PC-9 (cell line): ENCODE measurements around the gene ADI1. TPM values are rescaled to one million over a fixed set of nuclear protein-coding genes. Genes with fewer than 3 reads are reported as not detected.
"Not testable (repeated sequence)": the region's sequence is repeated elsewhere in the genome, so short reads cannot be mapped to it uniquely, and the experiment has no call there.

Experiments used
- BruUV-seq: library from RNA; stranded (reverse); fragments of 400-500 nt; replicated peaks from 2 replicates; lab custom pipeline; 2021; lab: Mats Ljungman, UMichigan
- CTCF ChIA-PET: fragments of 300-600 bp; sonication (Branson Sonifier 250); formaldehyde crosslinking; loops from one replicate; lab custom pipeline; 2022; ENCODE audit warnings: antibody characterized with exemption; lab: Charles Lee
- POLR2A ChIA-PET: fragments of 300-600 bp; sonication (Branson Sonifier 250); formaldehyde crosslinking; loops from one replicate; lab custom pipeline; 2022; ENCODE audit warnings: antibody characterized with exemption; ENCODE audit not compliant: unreplicated experiment; lab: Charles Lee
- DNase-seq, 2 experiments: peaks; one replicate each; pipeline versions ENCODE4 v3.0.0 to v3.0.0-alpha.2; 2015 to 2022; ENCODE audit warnings: mixed read lengths in 1 of 2
- H2AFZ ChIP-seq: fragments of 200-600 bp; sonication (generic); 2 replicates; pipeline ENCODE4 v1.8.1; 2017; ENCODE audit warnings: antibody characterized with exemption
- H3F3A ChIP-seq: fragments of 200-600 bp; sonication (generic); 2 replicates; pipeline ENCODE4 v1.8.1; 2017; ENCODE audit warnings: antibody characterized with exemption, mild to moderate bottlenecking, low read depth; ENCODE audit not compliant: insufficient read depth
- H3K27ac ChIP-seq: fragments of 200-600 bp; sonication (generic); 2 replicates; pipeline ENCODE4 v1.6.1; 2016; ENCODE audit warnings: mixed run types
- H3K27me3 ChIP-seq: fragments of 200-600 bp; sonication (generic); 2 replicates; pipeline ENCODE4 v1.6.1; 2016; ENCODE audit warnings: low read depth, mixed run types; ENCODE audit not compliant: insufficient read depth
- H3K36me3 ChIP-seq: fragments of 200-600 bp; sonication (generic); 2 replicates; pipeline ENCODE4 v1.6.1; 2016; ENCODE audit warnings: low read depth, mixed run types
- H3K4me1 ChIP-seq: fragments of 200-600 bp; sonication (generic); replicated peaks from 2 replicates; pipeline ENCODE4 v1.6.1; 2016; ENCODE audit warnings: mixed run types; ENCODE audit not compliant: insufficient read depth
- H3K4me2 ChIP-seq: fragments of 200-600 bp; sonication (generic); 2 replicates; pipeline ENCODE4 v1.6.1; 2017; ENCODE audit warnings: mixed run types
- H3K4me3 ChIP-seq: fragments of 200-600 bp; sonication (generic); 2 replicates; pipeline ENCODE4 v1.6.1; 2016; ENCODE audit warnings: mixed run types
- H3K79me2 ChIP-seq: fragments of 200-600 bp; sonication (generic); 2 replicates; pipeline ENCODE4 v1.6.1; 2017; ENCODE audit warnings: low read depth, mixed run types
- H3K9me2 ChIP-seq: fragments of 200-600 bp; sonication (generic); 2 replicates; pipeline ENCODE4 v1.8.1; 2017; ENCODE audit warnings: mild to moderate bottlenecking; ENCODE audit not compliant: insufficient read depth
- H3K9me3 ChIP-seq: fragments of 200-600 bp; sonication (generic); 2 replicates; pipeline ENCODE4 v1.8.1; 2016; ENCODE audit warnings: low read depth; ENCODE audit not compliant: insufficient read depth
- H4K20me1 ChIP-seq: fragments of 200-600 bp; sonication (generic); 2 replicates; pipeline ENCODE4 v1.8.1; 2017; ENCODE audit not compliant: insufficient read depth
- CTCF ChIP-seq: fragments of 200-600 bp; sonication (generic); conservative IDR thresholded peaks from 2 replicates; pipeline ENCODE4 v1.6.1; 2017; ENCODE audit warnings: mixed run types, antibody characterized with exemption, mild to moderate bottlenecking, moderate library complexity
- EZH2 ChIP-seq: fragments of 200-600 bp; sonication (generic); IDR thresholded peaks from 2 replicates; pipeline ENCODE4 v1.8.0; 2017; ENCODE audit warnings: antibody characterized with exemption, low read depth
- intact Hi-C: fragments of 100-400 bp; cut with micrococcal nuclease; formaldehyde crosslinking; loops from one replicate; pipeline ENCODE4 v1.10.0; 2022; ENCODE audit not compliant: unreplicated experiment
- total RNA-seq: library from RNA; stranded (reverse); gene quantifications from 2 replicates; pipeline ENCODE4 v1.2.3, GENCODE V29; 2021

ADI1 gene
- total RNA-seq, 1 experiment from 2014 or later: 54.5 TPM

- Histone ChIP-seq H4K20me1 (peaks cover 15% of the 10 kb centered on the region), H3K79me2 (no peaks in the 10 kb centered on the region), H3K9me3 (no peaks in the 10 kb centered on the region), H2AFZ (no peak overlapping the region), H3K4me2 (no peak overlapping the region), H3K4me1 (no peaks in the 10 kb centered on the region), H3F3A (no peaks in the 10 kb centered on the region), H3K27me3 (no peaks in the 10 kb centered on the region), H3K9me2 (no peaks in the 10 kb centered on the region), H3K4me3 (no peak overlapping the region), H3K27ac (no peak overlapping the region), H3K36me3 (peaks cover 21% of the 10 kb centered on the region)
- ChIA-PET POLR2A (interaction anchor here (0.6 kb wide), 1 partner anchor 71 kb away, joined by 4 read pairs; the partner anchor contains the start of gene TRAPPC12), CTCF (no interaction called here)
- TF ChIP-seq CTCF (no peak), EZH2 (no peak)
- intact Hi-C loops: no loop called here
- DNase-seq: no peak
- BruUV-seq: no TSS peak
Measured at GRCh38 chr2:3450385-3451010, 68.8 kb downstream of the ADI1 start.

GRCh38 chr2:3449936-3450335, 69.4 kb downstream of the ADI1 start:
- H3K79me2 ChIP-seq: no peaks in the 10 kb centered on the region
- no peaks in the 10 kb centered on the region for H3K9me2 ChIP-seq
- H3K4me3 ChIP-seq: no peak overlapping the region
- POLR2A ChIA-PET: no interaction called here
- no peak overlapping the region for H3K27ac ChIP-seq
- intact Hi-C loops: no loop called here
- DNase-seq: no peak
- no peaks in the 10 kb centered on the region for H3F3A ChIP-seq
- H4K20me1 ChIP-seq: peaks cover 15% of the 10 kb centered on the region
- no peak overlapping the region for H3K4me2 ChIP-seq
- TF ChIP-seq EZH2: no peak
- TF ChIP-seq CTCF: no peak
- no TSS peak for BruUV-seq
- H3K27me3 ChIP-seq: no peaks in the 10 kb centered on the region
- H3K9me3 ChIP-seq: no peaks in the 10 kb centered on the region
- H3K36me3 ChIP-seq: peaks cover 27% of the 10 kb centered on the region
- no peaks in the 10 kb centered on the region for H3K4me1 ChIP-seq
- no peak overlapping the region for H2AFZ ChIP-seq
- CTCF ChIA-PET: no interaction called here

GRCh38 chr2:3449086-3449485, 70.2 kb downstream of the ADI1 start:
- CTCF ChIA-PET: no interaction called here
- H3K36me3 ChIP-seq: peaks cover 27% of the 10 kb centered on the region

GRCh38 chr2:3448441-3448911, 70.9 kb downstream of the ADI1 start:
- H3K79me2 ChIP-seq, H3K4me2 ChIP-seq, H2AFZ ChIP-seq, H3K27me3 ChIP-seq, H3K27ac ChIP-seq, POLR2A ChIA-PET, CTCF ChIA-PET, intact Hi-C loops, H3F3A ChIP-seq, H3K4me3 ChIP-seq, H3K9me3 ChIP-seq, DNase-seq, BruUV-seq, H3K9me2 ChIP-seq, H3K4me1 ChIP-seq: not testable (repeated sequence)
- peaks cover 18% of the 10 kb centered on the region for H4K20me1 ChIP-seq
- peaks cover 27% of the 10 kb centered on the region for H3K36me3 ChIP-seq

More at GRCh38 chr2:3449086-3449485, 70.2 kb downstream of the ADI1 start:
- TF ChIP-seq CTCF (no peak), EZH2 (no peak)
- DNase-seq: no peak
- Histone ChIP-seq H3K79me2 (no peaks in the 10 kb centered on the region), H3F3A (no peaks in the 10 kb centered on the region), H3K4me3 (no peak overlapping the region), H3K4me1 (no peaks in the 10 kb centered on the region), H3K4me2 (no peak overlapping the region), H2AFZ (no peak overlapping the region), H3K27me3 (no peaks in the 10 kb centered on the region), H3K9me2 (no peaks in the 10 kb centered on the region), H3K27ac (no peak overlapping the region), H4K20me1 (peaks cover 18% of the 10 kb centered on the region), H3K9me3 (no peaks in the 10 kb centered on the region)
- POLR2A ChIA-PET: interaction anchor here (0.7 kb wide), 1 partner anchor 18 kb away, joined by 6 read pairs; no protein-coding TSS in a partner anchor
- intact Hi-C loops: no loop called here
- BruUV-seq: no TSS peak
